H7 (cell line): ENCODE results near the gene DENND2C. TPM values are rescaled to one million over a fixed set of nuclear protein-coding genes. Genes with fewer than 3 reads are reported as not detected.

Source experiments
- DNase-seq: peaks from one replicate; pipeline ENCODE4 v3.0.0; 2012
- H3K27me3 ChIP-seq: 2 replicates; pipeline ENCODE4 v1.6.0; 2011; ENCODE audit warnings: mild to moderate bottlenecking, low read length; ENCODE audit not compliant: control insufficient read depth, insufficient read depth
- H3K36me3 ChIP-seq: replicated peaks from 2 replicates; pipeline ENCODE4 v1.5.1; 2011; ENCODE audit warnings: low read length; ENCODE audit not compliant: control insufficient read depth, insufficient read depth
- H3K4me3 ChIP-seq: 2 replicates; pipeline ENCODE4 v1.5.1; 2011; ENCODE audit warnings: low read depth, mild to moderate bottlenecking, control low read depth, low read length, moderate library complexity; ENCODE audit not compliant: insufficient read depth
- total RNA-seq: library from RNA; depleted of rRNA; stranded (reverse); fragments of >200 nt; shearing (Covaris generic); gene quantifications from 2 replicates; pipeline ENCODE4 v1.2.3, GENCODE V29; 2014; rRNA removed

The DENND2C gene, protein sequence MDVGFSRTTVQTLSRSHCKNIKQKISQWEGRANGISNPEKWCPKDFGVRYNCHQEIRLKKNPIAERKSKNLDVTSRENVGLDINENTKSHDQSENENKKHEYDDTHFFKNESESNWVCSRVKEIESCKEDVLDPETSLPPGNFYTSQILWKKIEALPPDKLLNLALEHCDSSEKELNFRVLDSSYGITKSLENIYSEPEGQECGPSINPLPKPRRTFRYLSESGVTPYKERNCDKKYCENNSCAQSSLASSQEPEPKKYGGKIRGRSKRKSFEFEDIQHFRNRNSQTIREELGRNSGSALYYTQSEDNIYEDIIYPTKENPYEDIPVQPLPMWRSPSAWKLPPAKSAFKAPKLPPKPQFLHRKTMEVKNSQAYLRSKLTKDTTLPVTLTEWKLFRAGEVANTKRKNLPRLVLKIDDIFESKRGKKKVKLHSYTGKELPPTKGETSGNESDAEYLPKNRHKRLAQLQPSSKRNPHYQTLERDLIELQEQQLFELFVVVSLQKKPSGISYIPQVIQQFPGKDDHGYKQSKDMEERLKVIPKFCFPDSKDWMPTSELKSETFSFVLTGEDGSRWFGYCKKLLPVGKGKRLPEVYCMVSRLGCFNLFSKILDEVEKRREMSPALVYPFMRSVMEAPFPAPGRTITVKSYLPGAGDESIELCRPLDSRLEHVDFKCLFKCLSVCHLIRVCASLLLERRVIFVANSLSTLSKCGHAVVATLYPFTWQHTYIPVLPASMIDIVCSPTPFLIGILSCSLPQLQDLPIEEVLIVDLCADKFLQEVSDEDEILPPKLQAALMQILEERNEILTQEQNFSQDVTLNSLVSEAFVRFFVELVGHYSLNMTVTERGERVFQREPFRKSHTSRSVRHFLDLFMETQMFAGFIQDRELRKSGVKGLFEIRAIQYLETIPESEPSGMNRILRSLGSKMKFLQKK
- total RNA-seq: 1.7 and 2.1 TPM in 2 replicates

DNA sequence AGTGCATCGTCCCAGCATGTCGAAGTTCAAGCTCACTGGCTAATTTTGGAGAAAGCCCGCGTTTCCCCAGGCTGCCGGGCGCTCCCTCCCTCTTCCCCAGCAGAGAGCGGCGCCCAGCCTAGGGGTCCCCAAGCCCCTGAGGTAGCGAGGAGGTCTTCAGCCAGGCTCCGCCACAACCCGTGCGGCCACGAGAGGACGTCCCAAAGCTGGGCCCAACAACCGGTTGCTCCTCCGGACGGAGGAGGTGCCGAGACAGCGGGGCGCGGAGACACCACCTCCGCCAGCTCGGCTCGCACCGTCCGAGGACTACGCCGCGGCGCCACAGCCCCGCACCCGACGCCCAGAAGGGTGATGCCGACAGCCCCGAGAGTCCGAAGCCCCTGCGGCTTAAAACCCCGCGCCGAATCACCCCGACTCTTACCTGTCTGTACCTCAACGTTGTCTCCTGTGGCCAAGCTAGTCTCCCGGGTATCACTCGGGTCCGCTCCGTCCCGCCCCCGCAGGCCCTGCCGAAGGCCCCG, at the start of gene DENND2C:
Gene DENND2C (minus strand): TSS at position 488 of the 521 bp plus-strand sequence. CDS start 44,065 bp downstream, outside the sequence.
- H3K27me3 ChIP-seq: peaks cover 18% of the 10 kb centered on the region; the same call in 1 of the 2 replicates

DNA sequence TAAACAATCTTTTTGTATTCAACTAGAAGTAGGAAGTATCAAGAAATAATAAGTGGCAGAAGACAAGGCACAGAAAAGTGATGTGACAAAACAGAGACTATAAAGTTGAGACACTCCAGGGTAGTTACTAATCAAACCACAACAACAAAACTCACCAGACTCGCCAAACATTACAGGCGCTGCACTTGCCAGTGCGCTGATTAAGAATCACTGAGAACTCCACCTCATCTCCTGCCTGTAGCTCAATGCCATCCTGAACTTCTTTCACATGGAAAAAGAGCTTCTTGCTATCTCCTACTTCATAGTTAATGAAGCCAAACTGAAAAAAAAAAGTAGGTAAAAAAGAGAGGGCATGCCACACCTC, 49.6 kb upstream of the DENND2C start:
- Histone ChIP-seq H3K27me3 (no peaks in the 10 kb centered on the region), H3K36me3 (peaks cover 48% of the 10 kb centered on the region), H3K4me3 (no peak overlapping the region)
- DNase-seq: no peak

More for the DNA sequence above, at the start of gene DENND2C:
- Histone ChIP-seq H3K36me3 (no peaks in the 10 kb centered on the region), H3K4me3 (peak within 1 kb of the TSS; percentile 93)
- DNase-seq: peak; percentile 83

DNA sequence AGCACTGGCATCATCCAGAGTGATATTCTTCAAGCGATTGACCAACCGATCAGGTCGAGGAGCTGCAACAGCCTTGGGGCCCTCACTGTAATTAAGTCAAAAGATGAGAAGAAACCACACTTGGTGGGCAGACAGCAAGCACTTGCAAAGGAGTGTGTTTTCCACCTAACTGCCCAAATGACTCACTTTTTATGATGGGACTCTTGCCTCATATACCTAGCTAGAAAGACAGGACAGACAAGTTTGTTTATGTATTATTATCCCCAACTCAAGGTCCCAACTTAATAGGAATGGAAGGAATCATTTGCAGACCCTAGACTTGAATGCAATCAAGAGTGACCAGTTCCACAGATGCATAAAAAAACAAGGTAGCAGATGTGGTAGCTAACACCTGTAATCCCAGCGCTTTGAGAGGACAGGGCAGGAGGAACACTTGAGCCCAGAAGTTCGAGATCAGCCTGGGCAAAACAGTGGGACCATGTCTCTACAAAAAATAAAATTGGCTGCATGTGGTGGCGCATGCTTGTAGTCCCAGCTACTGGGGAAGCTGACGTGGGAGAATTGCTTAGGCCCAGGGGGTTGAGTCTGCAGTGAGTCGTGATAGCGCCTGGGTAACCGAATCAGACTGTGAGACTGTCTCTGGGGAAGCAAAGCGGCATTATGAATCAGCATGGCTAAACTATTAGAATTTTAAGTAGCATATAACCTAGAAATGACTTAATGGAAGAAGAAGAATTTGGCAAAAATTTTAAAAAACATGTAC, 49.0 kb upstream of the DENND2C start:
- no peak overlapping the region for H3K4me3 ChIP-seq

DNA sequence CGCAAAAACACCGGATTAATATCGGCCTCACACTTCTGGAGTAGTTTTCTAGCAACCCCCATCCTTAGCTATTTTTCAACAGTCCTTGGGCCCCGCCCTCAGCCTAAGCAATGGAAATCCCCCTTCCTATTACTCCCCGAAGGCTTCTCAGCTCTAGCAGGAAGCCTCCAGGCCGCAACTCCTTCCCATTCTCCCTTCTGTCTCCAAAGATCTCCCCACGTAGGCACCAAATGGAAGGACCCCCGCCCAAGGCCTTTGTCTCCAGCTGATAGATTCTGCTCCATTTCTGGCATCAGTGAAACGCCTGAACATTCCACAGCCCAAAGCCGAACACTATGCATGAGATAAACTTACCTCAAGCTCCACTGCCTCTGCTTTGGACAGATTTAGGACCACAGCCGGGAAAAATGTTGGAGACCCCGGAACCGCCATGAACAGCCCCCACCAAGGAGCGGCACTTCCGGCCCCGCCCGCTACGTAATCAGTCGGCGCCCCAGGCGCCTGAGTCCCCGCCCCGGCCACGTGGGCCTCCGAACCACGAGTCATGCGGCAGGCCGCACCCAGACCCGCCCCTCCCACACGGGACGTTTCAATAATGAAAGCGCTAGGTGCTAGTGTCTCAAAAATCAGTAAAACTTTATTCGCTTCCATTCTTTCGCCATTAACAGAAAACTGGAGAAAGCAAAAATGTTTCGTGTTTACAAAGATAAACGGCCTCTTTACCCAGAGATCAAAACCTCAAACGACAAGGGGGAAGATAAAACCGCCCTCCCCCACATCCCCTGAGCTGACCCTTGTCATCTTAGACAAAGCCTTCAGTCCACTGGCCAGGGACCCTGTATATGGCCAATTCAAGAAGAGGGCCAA, 46.7 kb upstream of the DENND2C start, which contains the start of gene NRAS:
Gene NRAS (minus strand): TSS at position 468 of the 867 bp plus-strand sequence. CDS start 611 bp downstream, outside the sequence.
- peak; percentile 91 for DNase-seq
- H3K4me3 ChIP-seq: peak within 1 kb of the TSS; percentile 87
- no peaks in the 10 kb centered on the region for H3K27me3 ChIP-seq
- peaks cover 31% of the 10 kb centered on the region for H3K36me3 ChIP-seq

More for the DNA sequence above, 49.0 kb upstream of the DENND2C start:
- no peaks in the 10 kb centered on the region for H3K27me3 ChIP-seq
- H3K36me3 ChIP-seq: peaks cover 44% of the 10 kb centered on the region
- DNase-seq: no peak

DNA sequence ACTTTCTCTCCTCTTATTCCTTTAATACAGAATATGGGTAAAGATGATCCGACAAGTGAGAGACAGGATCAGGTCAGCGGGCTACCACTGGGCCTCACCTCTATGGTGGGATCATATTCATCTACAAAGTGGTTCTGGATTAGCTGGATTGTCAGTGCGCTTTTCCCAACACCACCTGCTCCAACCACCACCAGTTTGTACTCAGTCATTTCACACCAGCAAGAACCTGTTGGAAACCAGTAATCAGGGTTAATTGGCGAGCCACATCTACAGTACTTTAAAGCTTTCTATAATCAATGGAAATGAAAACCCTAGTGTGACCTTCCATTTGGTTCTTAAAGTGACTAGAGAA, 46.1 kb upstream of the DENND2C start:
- Histone ChIP-seq H3K4me3 (peak overlapping the region; percentile 87), H3K36me3 (peaks cover 26% of the 10 kb centered on the region), H3K27me3 (no peaks in the 10 kb centered on the region)
- DNase-seq: no peak

DNA sequence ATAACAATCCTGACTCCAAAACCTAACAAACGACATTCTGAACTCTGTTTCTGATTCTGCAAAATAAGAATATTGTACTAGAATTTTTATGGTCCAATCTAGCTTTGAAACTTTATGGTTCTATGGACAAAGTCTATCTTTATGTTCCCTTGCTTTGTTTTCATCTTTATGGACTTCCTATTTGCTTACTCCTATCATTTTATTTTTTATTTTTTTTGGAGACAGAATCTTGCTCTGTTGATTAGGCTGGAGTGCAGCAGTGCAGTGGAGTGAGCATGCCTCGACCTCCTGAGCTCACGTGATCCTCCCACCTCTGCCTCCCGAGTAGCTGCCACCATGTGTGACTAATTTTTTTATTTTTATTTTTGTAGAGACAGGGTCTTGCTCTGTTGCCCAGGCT, 43.1 kb upstream of the DENND2C start:
- DNase-seq: no peak
- Histone ChIP-seq H3K4me3 (no peak overlapping the region), H3K36me3 (peaks cover 16% of the 10 kb centered on the region), H3K27me3 (no peaks in the 10 kb centered on the region)

DNA sequence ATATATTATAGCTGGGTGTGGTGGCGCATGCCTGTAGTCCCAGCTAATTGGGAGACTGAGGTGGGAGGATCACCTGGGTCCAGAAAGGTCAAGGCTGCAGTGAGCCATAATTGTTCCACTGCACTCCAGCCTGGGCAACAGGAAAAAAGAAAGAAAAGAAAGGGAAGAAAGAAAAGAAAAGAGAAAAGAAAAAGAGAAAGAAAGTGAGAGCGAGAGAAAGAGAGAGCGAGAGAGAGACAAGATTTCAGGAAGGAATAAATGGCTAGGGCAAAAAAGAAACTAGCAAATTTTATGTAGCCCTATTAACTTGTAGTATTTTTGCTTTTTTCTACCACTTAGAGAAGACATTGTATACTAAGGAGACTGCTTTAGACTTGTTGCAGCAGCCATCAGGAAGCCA, 40.5 kb upstream of the DENND2C start:
- no peak for DNase-seq
- H3K36me3 ChIP-seq: peaks cover 23% of the 10 kb centered on the region
- no peaks in the 10 kb centered on the region for H3K27me3 ChIP-seq
- H3K4me3 ChIP-seq: no peak overlapping the region

DNA sequence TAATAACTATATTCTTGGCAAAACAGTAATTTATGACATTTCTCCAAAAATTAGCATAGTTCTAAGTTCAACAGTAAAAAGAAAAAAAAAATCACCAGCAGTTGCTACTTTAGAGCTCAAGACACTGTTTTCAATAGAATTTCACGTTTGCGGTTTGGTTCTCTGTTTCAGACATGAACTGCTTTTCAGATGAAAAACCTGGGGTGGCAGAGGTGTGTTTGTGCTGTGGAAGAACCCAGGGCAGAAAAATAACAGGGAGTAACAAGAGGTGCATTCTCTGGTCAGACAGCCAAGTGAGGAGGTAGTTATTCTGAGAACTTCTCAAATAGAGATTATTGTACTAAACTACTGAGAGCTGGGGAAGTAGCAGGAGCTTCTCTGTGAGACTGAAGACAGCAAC, 37.8 kb upstream of the DENND2C start:
- no peak for DNase-seq
- Histone ChIP-seq H3K36me3 (peaks cover 22% of the 10 kb centered on the region), H3K4me3 (no peak overlapping the region)

DNA sequence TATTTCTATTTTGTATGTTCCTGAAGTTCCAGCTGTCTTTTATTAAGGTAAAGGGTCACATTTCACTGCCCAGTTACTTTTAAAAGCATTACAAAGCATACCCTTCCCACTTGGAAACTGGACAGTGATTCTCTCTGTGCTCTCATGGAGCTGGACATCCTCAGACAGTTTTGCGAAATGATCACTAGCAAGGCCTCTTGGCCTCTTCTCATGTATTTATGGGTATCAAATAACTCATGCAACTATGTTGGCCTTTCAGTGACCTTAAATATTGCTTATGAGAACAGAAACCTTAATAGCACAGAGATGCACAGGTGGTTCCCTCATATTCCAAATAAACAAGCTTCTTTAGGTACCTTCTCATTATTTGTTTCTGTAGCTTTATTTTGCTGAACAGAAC, 33.4 kb upstream of the DENND2C start:
- H3K36me3 ChIP-seq: peaks cover 10% of the 10 kb centered on the region
- H3K27me3 ChIP-seq: no peaks in the 10 kb centered on the region
- H3K4me3 ChIP-seq: no peak overlapping the region
- no peak for DNase-seq

More for the DNA sequence above, 37.8 kb upstream of the DENND2C start:
- no peaks in the 10 kb centered on the region for H3K27me3 ChIP-seq

DNA sequence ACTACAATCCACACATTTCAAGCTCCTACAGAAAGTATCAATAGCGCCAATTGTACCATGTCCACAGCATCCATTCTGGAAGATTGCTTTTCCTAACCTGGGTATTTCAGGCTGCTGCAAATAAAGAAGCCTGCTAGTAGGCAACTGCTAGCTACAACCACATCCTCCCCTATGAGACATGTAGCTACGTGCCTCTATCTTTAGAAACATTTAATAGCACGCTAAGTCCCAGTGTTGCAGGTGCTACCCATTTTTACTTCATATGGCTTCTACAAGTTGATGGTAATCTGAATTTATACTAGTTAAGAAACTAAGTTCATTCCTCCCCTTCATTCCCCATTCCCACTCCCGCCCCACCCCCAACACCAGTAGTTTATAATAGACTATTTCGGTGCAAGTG, 32.9 kb upstream of the DENND2C start:
- no peak for DNase-seq
- H3K27me3 ChIP-seq: no peaks in the 10 kb centered on the region

DNA sequence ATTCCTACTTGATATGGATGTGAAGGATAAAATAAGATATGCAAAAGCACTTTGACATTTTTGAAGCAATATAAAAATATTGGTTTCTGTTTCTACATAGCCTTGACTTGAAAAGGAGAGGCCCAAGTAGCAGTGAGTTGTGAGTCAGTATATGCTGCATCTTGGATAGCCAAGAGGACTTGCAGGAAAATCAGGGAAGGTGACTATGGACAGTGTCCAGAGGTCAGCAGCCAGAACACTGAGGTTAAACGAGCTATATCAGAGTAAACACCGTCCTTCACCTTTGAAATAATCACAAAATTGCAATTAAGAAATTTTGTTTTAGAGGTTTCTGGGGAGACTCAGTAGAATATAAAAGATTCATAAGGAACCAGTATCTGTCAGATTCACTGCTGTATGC, 32.1 kb upstream of the DENND2C start:
- Histone ChIP-seq H3K27me3 (no peaks in the 10 kb centered on the region), H3K4me3 (no peak overlapping the region), H3K36me3 (peaks cover 2% of the 10 kb centered on the region)
- no peak for DNase-seq

More for the DNA sequence above, 32.9 kb upstream of the DENND2C start:
- H3K36me3 ChIP-seq: peaks cover 6% of the 10 kb centered on the region
- H3K4me3 ChIP-seq: no peak overlapping the region

DNA sequence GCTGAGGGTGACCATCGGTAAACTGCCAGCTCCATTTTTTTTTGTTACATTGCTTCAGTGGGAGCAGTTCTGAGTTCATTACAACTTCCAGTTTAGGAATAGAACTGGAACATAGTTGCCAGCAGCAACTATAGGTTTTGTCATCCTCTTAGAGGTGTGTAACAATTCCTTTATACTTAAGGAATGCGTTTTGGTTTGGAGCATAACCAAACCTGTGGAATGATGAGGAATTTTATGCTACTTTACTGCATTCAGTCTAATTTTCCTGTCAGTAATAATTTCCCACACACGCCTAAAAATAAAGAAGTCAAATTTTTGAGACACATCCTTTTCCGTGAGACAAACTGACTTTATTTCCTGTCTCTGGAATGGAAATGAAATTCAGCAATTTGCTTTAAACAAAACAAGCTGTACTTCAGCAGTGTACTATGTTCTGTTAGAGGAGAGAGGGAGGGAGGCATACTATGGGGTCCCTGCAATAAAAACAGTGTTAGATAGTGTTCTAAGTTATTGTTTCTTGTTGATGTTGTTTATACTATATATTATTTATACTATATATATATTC, 30.3 kb upstream of the DENND2C start:
- Histone ChIP-seq H3K36me3 (no peaks in the 10 kb centered on the region), H3K4me3 (no peak overlapping the region), H3K27me3 (no peaks in the 10 kb centered on the region)
- DNase-seq: no peak

DNA sequence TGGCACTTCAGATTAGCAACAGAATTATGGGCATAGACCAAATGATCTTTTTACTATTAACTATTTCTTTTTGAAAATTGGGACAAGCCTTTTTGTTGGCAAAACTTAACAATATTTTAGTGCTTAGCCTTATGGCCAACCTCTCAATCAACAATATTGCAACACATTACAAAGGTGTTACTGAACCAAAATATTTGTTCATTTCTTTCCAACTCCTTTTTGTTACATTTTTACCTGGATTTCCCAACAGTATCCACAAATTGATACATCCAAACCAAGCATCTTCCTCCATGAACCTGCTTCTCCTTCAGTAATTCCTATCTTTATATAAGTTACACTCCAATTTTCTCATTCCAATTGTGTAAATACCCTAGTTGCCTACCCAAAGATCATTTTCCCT, 27.0 kb upstream of the DENND2C start:
- no peak for DNase-seq

More for the DNA sequence above, 27.0 kb upstream of the DENND2C start:
- Histone ChIP-seq H3K4me3 (no peak overlapping the region), H3K36me3 (no peaks in the 10 kb centered on the region), H3K27me3 (no peaks in the 10 kb centered on the region)
